ENCODE data around the gene FRMD3.
A peak's percentile ranks its signal among the peaks of the same experiment; 100 is the strongest.
"Not testable (repeated sequence)": the region's sequence is repeated elsewhere in the genome, so short reads cannot be mapped to it uniquely, and the experiment has no call there.

Gene FRMD3

GRCh38 chr9:83521411-83521810, 16.8 kb downstream of the FRMD3 start:
- no peak for DNase-seq

GRCh38 chr9:83521011-83521410, 17.2 kb downstream of the FRMD3 start:
- DNase-seq, result no peak

- no peak for DNase-seq
Observed at GRCh38 chr9:83520292-83520691, 17.9 kb downstream of the FRMD3 start.

GRCh38 chr9:83517980-83518379, 20.2 kb downstream of the FRMD3 start:
- not testable (repeated sequence) for DNase-seq

GRCh38 chr9:83514767-83515166, 23.4 kb downstream of the FRMD3 start:
- DNase-seq, result no peak

- no peak for DNase-seq
Observed at GRCh38 chr9:83512621-83513020, 25.6 kb downstream of the FRMD3 start.

- no peak for DNase-seq
Observed at GRCh38 chr9:83511051-83511450, 27.1 kb downstream of the FRMD3 start.

- DNase-seq, result no peak
Observed at GRCh38 chr9:83509402-83509801, 28.8 kb downstream of the FRMD3 start.

- DNase-seq, result no peak
Observed at GRCh38 chr9:83508067-83508466, 30.1 kb downstream of the FRMD3 start.

- DNase-seq, result peak; percentile 77
Observed at GRCh38 chr9:83505282-83505681, 32.9 kb downstream of the FRMD3 start.

- no peak for DNase-seq
Observed at GRCh38 chr9:83503866-83504265, 34.3 kb downstream of the FRMD3 start.

- no peak for DNase-seq
Observed at GRCh38 chr9:83501565-83501964, 36.6 kb downstream of the FRMD3 start.

GRCh38 chr9:83497441-83497840, 40.8 kb downstream of the FRMD3 start:
- DNase-seq, result no peak

GRCh38 chr9:83491995-83492394, 46.2 kb downstream of the FRMD3 start:
- no peak for DNase-seq

GRCh38 chr9:83491413-83491812, 46.8 kb downstream of the FRMD3 start:
- DNase-seq, result no peak

- no peak for DNase-seq
Observed at GRCh38 chr9:83489961-83490360, 48.2 kb downstream of the FRMD3 start.

GRCh38 chr9:83484990-83485389, 53.2 kb downstream of the FRMD3 start:
- no peak for DNase-seq

- DNase-seq, result no peak
Observed at GRCh38 chr9:83483223-83483622, 55.0 kb downstream of the FRMD3 start.

GRCh38 chr9:83479765-83480164, 58.4 kb downstream of the FRMD3 start:
- no peak for DNase-seq

GRCh38 chr9:83477571-83477970, 60.6 kb downstream of the FRMD3 start:
- no peak for DNase-seq

- DNase-seq, result no peak
Observed at GRCh38 chr9:83477120-83477519, 61.1 kb downstream of the FRMD3 start.

- DNase-seq, result no peak
Observed at GRCh38 chr9:83476513-83476912, 61.7 kb downstream of the FRMD3 start.

- no peak for DNase-seq
Observed at GRCh38 chr9:83475741-83476140, 62.5 kb downstream of the FRMD3 start.

GRCh38 chr9:83474631-83475030, 63.6 kb downstream of the FRMD3 start:
- DNase-seq, result no peak

- no peak for DNase-seq
Observed at GRCh38 chr9:83473488-83473971, 64.7 kb downstream of the FRMD3 start.

- no peak for DNase-seq
Observed at GRCh38 chr9:83472764-83473163, 65.4 kb downstream of the FRMD3 start.
